ENCODE data around the gene GZMA.
"Not testable (repeated sequence)": the region's sequence is repeated elsewhere in the genome, so short reads cannot be mapped to it uniquely, and the experiment has no call there.

GZMA gene

DNA sequence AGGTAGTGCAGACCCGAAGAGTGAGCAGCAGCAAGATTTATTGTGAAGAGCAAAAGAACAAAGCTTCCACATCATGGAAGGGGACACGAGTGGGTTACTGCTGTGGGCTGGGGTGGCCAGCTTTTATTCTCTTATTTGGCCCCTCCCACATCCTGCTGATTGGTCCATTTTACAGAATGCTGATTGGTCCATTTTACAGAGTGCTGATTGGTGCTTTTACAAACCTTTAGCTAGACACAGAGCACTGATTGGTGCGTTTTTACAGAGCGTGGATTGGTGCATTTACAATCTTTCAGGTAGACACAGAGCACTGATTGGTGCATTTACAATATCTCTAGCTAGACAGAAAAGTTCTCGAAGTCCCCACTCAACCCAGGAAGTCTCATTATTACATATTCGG, 11.4 kb upstream of the GZMA start:
- DNase-seq (ENCODE audit: low spot score in 2 of 2); H3K27me3 Mint-ChIP-seq; H3K4me3 Mint-ChIP-seq; ATAC-seq (replicated peaks; ENCODE audit: extremely low read depth, poor library complexity, severe bottlenecking); H3K9me3 Mint-ChIP-seq; H3K36me3 Mint-ChIP-seq (ENCODE audit: insufficient read depth): not testable (repeated sequence)
- H3K27ac Mint-ChIP-seq (ENCODE audit: low read depth): peak overlapping the region; percentile 25
- H3K4me1 Mint-ChIP-seq: peaks cover 33% of the 10 kb centered on the region

DNA sequence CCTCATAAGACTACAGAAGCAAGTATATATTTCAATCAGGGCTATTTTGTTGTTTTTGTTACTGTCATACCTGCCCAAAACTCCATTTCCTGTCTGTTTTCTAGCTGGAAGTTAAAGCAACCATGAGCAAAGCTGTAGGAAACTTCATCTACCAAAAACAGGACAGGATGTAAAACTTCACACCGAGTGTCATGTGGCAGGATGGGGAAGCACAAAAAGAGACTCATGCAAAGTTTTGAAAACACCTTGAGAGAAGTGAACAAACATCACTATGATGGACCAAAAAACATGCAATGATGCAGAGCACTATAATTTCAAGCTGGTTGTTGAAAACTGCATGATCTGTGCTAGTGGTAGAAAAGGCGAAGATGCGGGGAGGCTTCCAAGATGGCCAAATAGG, 6.3 kb upstream of the GZMA start:
- ATAC-seq (replicated peaks; ENCODE audit: extremely low read depth, poor library complexity, severe bottlenecking): peak; percentile 80
- Mint-ChIP-seq H3K4me1 (peaks cover 77% of the 10 kb centered on the region), H3K4me3 (peak overlapping the region; percentile 66), H3K36me3 (ENCODE audit: insufficient read depth) (peaks cover 9% of the 10 kb centered on the region), H3K9me3 (peaks cover 31% of the 10 kb centered on the region), H3K27ac (ENCODE audit: low read depth) (peak overlapping the region; percentile 92), H3K27me3 (no peaks in the 10 kb centered on the region)
- DNase-seq (ENCODE audit: low spot score in 2 of 2): peak in 1 of 2 donors; percentile 21

DNA sequence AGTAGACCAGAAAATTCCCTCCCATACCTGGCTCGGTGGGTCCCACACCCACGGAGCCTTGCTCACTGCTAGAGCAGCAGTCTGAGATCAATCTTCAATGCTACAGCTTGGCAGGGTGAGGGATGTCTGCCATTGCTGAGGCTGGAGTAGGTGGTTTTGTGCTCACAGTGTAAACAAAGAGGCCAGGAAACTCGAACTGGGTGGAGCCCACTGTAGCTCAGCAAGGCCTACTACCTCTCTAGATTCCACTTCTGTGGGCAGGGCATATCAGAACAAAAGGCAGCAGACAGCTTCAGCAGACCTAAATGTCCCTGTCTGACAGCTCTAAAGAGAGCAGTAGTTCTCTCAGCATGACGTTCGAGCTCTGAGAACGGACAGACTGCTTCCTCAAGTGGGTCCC, 5.6 kb upstream of the GZMA start:
- H3K4me3 Mint-ChIP-seq: peak overlapping the region; percentile 66
- DNase-seq (ENCODE audit: low spot score in 2 of 2) (peak in 1 of 2 donors; percentile 50), ATAC-seq (replicated peaks; ENCODE audit: extremely low read depth, poor library complexity, severe bottlenecking) (peak; percentile 69)
- H3K9me3 Mint-ChIP-seq: peaks cover 31% of the 10 kb centered on the region
- peaks cover 83% of the 10 kb centered on the region for H3K4me1 Mint-ChIP-seq
- peaks cover 11% of the 10 kb centered on the region for H3K36me3 Mint-ChIP-seq (ENCODE audit: insufficient read depth)
- H3K27ac Mint-ChIP-seq (ENCODE audit: low read depth): peak overlapping the region; percentile 92
- no peaks in the 10 kb centered on the region for H3K27me3 Mint-ChIP-seq

DNA sequence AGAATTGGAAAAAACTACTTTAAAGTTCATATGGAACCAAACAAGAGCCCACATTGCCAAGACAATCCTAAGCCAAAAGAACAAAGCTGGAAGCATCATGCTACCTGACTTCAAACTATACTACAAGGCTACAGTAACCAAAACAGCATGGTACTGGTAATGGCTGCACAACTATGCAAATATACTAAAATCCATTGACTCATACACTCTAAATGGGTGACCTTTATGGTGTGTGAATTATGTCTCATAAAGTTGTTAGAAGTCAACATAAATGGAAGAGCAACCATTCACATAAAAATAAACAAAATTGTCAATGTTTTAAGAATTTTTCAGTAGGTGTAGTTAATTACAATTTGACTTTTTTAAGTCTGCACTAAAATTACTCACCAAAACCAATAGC, 1.3 kb upstream of the GZMA start:
- not testable (repeated sequence) for H3K27me3 Mint-ChIP-seq; DNase-seq (ENCODE audit: low spot score in 2 of 2); ATAC-seq (replicated peaks; ENCODE audit: extremely low read depth, poor library complexity, severe bottlenecking)
- peaks cover 80% of the 10 kb centered on the region for H3K4me1 Mint-ChIP-seq
- H3K36me3 Mint-ChIP-seq (ENCODE audit: insufficient read depth): peaks cover 25% of the 10 kb centered on the region
- peak overlapping the region; percentile 91 for H3K4me3 Mint-ChIP-seq
- peak overlapping the region; percentile 89 for H3K27ac Mint-ChIP-seq (ENCODE audit: low read depth)
- H3K9me3 Mint-ChIP-seq: peaks cover 22% of the 10 kb centered on the region

DNA sequence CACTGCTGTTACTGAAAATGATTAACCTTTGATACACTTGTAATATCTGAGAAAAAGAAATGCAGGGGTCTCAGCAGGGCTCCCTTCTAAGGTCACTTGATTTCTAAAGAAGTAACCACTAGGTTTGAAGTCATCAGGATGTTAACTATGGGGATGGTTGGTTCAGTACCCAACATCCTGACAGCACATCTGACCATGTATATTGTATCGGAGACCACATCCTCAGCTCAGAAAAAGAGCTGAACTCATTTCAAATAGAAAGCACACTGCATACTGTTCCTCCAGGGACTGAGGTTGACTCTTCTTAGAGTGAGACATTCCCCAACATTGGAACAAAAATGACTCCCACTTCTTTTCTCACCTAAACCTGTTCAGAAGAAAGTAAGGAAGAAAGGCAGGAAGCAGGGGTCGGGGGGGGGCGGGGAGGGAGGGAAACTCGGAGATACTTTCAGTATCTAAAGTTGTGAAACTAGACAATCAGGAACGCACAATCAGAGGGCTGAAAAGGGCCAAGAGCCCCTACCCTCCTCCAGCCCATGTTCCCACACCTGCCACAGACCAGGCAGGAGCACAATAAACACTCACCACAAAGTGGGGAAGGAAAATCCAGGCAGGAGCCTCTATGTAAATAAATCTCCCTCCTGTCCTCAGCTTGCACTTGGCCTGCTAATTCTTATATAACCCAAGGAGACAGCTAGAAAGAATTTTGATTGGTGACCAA, 730 bp upstream of the GZMA start:
- Mint-ChIP-seq H3K27ac (ENCODE audit: low read depth) (peak overlapping the region; percentile 89), H3K9me3 (peaks cover 18% of the 10 kb centered on the region), H3K27me3 (no peaks in the 10 kb centered on the region), H3K4me3 (peak overlapping the region; percentile 91), H3K36me3 (ENCODE audit: insufficient read depth) (peaks cover 27% of the 10 kb centered on the region), H3K4me1 (peaks cover 80% of the 10 kb centered on the region)
- DNase-seq (ENCODE audit: low spot score in 2 of 2) (peak in 1 of 2 donors; percentile 28), ATAC-seq (replicated peaks; ENCODE audit: extremely low read depth, poor library complexity, severe bottlenecking) (peak; percentile 69)

DNA sequence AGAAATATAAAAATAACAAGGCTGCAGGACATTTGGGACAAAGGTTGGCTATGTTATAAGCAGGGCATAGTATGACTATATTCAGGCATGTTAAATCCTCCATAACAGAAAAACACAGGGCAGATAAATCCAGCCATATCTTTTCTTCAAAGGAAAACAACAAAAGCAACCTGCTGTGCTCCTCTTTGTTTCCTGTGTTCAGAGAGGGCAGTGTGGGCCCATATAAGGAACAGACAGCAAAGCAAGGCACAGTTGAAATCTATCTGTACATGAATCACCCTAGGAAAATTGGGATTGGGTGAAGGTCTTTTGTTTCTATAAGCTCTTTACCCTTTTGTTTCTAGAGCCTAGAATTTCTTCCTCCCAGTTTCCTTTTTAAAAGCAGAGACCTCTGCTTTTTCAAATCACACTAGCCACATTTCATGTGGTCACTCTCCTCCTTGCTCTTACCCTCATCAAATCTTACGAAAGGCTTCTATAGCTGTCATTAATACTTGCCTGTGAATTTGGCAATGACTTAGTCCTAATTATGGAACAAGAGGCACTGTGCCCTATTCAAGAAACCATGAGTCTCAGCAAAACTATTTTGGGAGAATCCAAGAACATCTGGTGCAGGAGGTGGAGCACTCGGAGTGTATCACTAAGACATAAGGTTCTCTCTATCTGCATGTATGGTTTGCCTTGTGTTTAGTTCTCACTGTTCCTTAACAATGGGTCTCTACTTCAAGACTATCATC, 1.8 kb downstream of the GZMA start:
- Mint-ChIP-seq H3K27me3 (no peaks in the 10 kb centered on the region), H3K4me3 (peak overlapping the region; percentile 91), H3K27ac (ENCODE audit: low read depth) (peak overlapping the region; percentile 85), H3K9me3 (peaks cover 5% of the 10 kb centered on the region), H3K4me1 (peaks cover 79% of the 10 kb centered on the region), H3K36me3 (ENCODE audit: insufficient read depth) (peaks cover 49% of the 10 kb centered on the region)
- ATAC-seq (replicated peaks; ENCODE audit: extremely low read depth, poor library complexity, severe bottlenecking) (no peak), DNase-seq (ENCODE audit: low spot score in 2 of 2) (no peak)

DNA sequence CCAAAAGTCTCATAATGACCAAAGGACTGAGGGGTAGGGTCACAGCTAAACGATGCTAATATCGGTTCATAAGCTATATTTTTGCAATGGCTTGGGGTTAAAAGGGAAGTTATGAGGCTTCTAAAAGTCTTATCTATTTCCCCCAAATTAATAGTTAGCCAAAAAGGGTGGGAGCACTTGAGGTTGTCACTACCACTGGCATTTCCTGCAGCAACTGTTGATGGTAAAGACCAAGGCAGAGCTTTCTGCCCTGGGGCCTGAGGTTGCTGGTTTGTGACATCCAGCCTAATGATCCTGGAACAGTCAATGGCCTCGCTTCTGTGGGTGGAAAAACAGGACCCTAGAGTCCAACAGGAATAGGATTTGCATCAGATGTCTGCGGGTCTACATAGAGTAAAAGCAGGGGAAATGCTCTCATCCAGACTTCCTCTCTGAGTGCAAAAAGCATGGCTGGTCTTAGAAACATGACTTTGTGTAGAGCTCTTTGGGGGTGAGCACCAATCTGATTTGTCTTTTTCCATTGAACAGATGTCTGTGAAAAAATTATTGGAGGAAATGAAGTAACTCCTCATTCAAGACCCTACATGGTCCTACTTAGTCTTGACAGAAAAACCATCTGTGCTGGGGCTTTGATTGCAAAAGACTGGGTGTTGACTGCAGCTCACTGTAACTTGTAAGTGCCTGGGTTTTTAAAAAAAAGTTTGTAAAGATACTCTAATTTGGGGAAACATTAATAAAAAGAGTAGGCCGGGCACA, 2.7 kb downstream of the GZMA start:
- ATAC-seq (replicated peaks; ENCODE audit: extremely low read depth, poor library complexity, severe bottlenecking) (no peak), DNase-seq (ENCODE audit: low spot score in 2 of 2) (no peak)
- H3K27ac Mint-ChIP-seq (ENCODE audit: low read depth): peak overlapping the region; percentile 85
- H3K4me1 Mint-ChIP-seq: peaks cover 78% of the 10 kb centered on the region
- H3K4me3 Mint-ChIP-seq: peak overlapping the region; percentile 91
- no peaks in the 10 kb centered on the region for H3K27me3 Mint-ChIP-seq
- H3K9me3 Mint-ChIP-seq: no peaks in the 10 kb centered on the region
- peaks cover 56% of the 10 kb centered on the region for H3K36me3 Mint-ChIP-seq (ENCODE audit: insufficient read depth)

DNA sequence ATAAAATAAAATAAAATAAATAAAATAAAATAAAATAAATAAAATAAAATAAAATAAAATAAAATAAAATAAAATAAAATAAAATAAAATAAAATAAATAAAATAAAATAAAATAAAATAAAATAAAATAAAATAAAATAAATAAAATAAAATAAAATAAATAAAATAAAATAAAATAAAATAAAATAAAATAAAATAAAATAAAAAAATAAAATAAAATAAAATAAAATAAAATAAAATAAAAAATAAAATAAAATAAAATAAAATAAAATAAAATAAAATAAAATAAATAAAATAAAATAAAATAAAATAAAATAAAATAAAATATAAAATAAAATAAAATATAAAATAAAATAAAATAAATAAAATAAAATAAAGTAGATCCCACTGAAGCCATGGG, 3.5 kb downstream of the GZMA start:
- H3K9me3 Mint-ChIP-seq; DNase-seq (ENCODE audit: low spot score in 2 of 2); H3K27me3 Mint-ChIP-seq; ATAC-seq (replicated peaks; ENCODE audit: extremely low read depth, poor library complexity, severe bottlenecking); H3K27ac Mint-ChIP-seq (ENCODE audit: low read depth): not testable (repeated sequence)
- Mint-ChIP-seq H3K36me3 (ENCODE audit: insufficient read depth) (peaks cover 61% of the 10 kb centered on the region), H3K4me1 (peaks cover 74% of the 10 kb centered on the region), H3K4me3 (peak overlapping the region; percentile 72)

DNA sequence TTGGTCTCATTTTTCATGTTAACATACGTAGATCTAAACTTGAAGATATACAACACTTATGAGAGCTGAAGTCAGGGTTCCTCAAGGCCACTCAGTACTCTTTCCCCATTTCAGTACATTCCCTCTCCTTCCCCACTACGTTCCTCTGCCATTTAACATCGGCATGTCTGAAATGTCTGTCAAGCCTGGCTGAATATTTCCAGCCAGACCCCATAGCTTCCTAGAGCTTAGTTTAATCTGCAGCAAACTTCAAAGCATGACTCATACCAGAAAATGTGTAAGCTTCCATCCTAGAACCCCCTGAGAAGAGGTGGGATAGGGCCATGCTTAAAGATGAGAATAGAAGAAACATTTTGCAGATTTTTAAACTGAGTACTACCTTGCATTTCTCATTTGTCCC, 6.2 kb downstream of the GZMA start:
- Mint-ChIP-seq H3K4me3 (no peak overlapping the region), H3K4me1 (peaks cover 67% of the 10 kb centered on the region), H3K36me3 (ENCODE audit: insufficient read depth) (peaks cover 57% of the 10 kb centered on the region), H3K9me3 (no peaks in the 10 kb centered on the region), H3K27me3 (no peaks in the 10 kb centered on the region), H3K27ac (ENCODE audit: low read depth) (no peak overlapping the region)
- no peak for DNase-seq (ENCODE audit: low spot score in 2 of 2)
- no peak for ATAC-seq (replicated peaks; ENCODE audit: extremely low read depth, poor library complexity, severe bottlenecking)

DNA sequence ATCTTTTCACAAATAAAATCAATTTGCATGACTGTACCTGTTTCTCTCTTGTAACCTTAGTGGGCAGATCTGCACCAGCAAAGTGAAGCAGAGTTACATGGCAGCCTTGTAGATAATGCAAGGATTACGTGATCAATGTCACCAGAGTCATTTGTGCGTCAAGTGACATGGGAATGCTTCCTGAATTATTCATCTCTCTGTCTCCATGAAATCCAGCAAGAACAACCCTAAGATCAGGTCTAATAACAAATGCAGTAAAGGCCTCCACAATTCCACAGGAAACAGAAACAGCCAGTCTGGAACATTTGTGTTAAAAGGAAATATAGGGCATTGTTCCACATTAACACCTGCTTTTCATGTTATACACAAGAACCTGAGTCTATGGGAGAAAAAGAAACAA, 7.8 kb downstream of the GZMA start:
- H3K27me3 Mint-ChIP-seq: no peaks in the 10 kb centered on the region
- peaks cover 56% of the 10 kb centered on the region for H3K36me3 Mint-ChIP-seq (ENCODE audit: insufficient read depth)
- DNase-seq (ENCODE audit: low spot score in 2 of 2) (no peak), ATAC-seq (replicated peaks; ENCODE audit: extremely low read depth, poor library complexity, severe bottlenecking) (no peak)
- no peak overlapping the region for H3K4me3 Mint-ChIP-seq
- H3K9me3 Mint-ChIP-seq: no peaks in the 10 kb centered on the region
- H3K27ac Mint-ChIP-seq (ENCODE audit: low read depth): no peak overlapping the region
- H3K4me1 Mint-ChIP-seq: peaks cover 55% of the 10 kb centered on the region

DNA sequence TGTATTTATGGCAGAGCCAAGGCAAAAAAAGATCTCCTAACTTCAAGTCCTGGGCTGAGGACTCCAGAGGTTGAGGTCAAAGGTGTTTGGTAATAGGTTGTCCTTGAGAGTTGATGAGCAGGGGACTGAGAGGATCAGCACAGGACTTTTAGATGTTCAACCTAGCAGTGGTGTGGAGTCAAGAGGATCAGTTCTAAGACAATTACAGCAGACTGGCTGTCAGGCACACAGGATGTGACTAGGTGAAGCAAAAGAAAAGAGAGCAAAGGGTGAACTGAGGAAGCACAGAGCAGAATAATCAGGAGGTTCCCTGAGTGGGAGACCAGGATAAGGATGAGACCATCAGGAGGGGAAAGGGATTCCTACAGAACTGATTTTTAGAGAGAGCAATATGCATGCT, 10.9 kb downstream of the GZMA start:
- Mint-ChIP-seq H3K4me3 (no peak overlapping the region), H3K9me3 (no peaks in the 10 kb centered on the region), H3K27me3 (no peaks in the 10 kb centered on the region), H3K36me3 (ENCODE audit: insufficient read depth) (peaks cover 30% of the 10 kb centered on the region), H3K27ac (ENCODE audit: low read depth) (peak overlapping the region; percentile 16), H3K4me1 (peaks cover 31% of the 10 kb centered on the region)
- ATAC-seq (replicated peaks; ENCODE audit: extremely low read depth, poor library complexity, severe bottlenecking): no peak
- no peak for DNase-seq (ENCODE audit: low spot score in 2 of 2)

DNA sequence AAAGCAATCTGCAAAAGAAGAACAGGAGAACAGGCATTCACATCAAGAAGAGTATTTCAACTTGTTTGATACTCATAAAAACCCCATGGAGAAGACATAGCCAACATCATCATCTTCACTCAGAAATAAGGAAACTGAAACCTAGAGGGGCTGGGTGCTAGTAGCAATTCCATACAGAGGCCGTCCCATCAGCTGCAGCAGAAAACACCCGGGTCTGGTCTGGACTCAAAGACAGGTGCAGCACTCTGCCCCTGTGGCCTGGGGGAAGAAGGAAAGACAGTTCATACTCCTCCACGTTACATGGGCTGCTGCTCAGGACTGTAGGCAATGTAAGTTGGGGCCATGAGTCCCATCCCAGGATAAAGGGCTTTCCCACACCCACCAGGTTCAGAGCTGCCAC, 11.6 kb downstream of the GZMA start:
- Mint-ChIP-seq H3K4me3 (no peak overlapping the region), H3K9me3 (no peaks in the 10 kb centered on the region), H3K4me1 (peaks cover 24% of the 10 kb centered on the region), H3K27ac (ENCODE audit: low read depth) (peak overlapping the region; percentile 16), H3K36me3 (ENCODE audit: insufficient read depth) (peaks cover 23% of the 10 kb centered on the region), H3K27me3 (no peaks in the 10 kb centered on the region)
- no peak for DNase-seq (ENCODE audit: low spot score in 2 of 2)
- ATAC-seq (replicated peaks; ENCODE audit: extremely low read depth, poor library complexity, severe bottlenecking): no peak
